8988T (cell line): ENCODE measurements around the gene SYDE2.
"Not testable (repeated sequence)": the region's sequence is repeated elsewhere in the genome, so short reads cannot be mapped to it uniquely, and the experiment has no call there.

Source experiments
- DNase-seq: peaks from one replicate; pipeline ENCODE4 v3.0.0; 2011

The SYDE2 gene, protein sequence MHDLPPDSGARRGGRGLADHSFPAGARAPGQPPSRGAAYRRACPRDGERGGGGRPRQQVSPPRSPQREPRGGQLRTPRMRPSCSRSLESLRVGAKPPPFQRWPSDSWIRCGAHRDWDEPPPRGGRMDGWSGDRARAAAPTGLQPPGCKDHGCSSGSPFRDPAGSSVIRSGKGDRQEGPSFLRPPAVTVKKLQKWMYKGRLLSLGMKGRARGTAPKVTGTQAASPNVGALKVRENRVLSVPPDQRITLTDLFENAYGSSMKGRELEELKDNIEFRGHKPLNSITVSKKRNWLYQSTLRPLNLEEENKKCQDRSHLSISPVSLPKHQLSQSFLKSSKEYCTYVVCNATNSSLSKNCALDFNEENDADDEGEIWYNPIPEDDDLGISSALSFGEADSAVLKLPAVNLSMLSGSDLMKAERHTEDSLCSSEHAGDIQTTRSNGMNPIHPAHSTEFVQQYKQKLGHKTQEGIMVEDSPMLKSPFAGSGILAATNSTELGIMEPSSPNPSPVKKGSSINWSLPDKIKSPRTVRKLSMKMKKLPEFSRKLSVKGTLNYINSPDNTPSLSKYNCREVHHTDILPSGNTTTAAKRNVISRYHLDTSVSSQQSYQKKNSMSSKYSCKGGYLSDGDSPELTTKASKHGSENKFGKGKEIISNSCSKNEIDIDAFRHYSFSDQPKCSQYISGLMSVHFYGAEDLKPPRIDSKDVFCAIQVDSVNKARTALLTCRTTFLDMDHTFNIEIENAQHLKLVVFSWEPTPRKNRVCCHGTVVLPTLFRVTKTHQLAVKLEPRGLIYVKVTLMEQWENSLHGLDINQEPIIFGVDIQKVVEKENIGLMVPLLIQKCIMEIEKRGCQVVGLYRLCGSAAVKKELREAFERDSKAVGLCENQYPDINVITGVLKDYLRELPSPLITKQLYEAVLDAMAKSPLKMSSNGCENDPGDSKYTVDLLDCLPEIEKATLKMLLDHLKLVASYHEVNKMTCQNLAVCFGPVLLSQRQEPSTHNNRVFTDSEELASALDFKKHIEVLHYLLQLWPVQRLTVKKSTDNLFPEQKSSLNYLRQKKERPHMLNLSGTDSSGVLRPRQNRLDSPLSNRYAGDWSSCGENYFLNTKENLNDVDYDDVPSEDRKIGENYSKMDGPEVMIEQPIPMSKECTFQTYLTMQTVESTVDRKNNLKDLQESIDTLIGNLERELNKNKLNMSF

DNA sequence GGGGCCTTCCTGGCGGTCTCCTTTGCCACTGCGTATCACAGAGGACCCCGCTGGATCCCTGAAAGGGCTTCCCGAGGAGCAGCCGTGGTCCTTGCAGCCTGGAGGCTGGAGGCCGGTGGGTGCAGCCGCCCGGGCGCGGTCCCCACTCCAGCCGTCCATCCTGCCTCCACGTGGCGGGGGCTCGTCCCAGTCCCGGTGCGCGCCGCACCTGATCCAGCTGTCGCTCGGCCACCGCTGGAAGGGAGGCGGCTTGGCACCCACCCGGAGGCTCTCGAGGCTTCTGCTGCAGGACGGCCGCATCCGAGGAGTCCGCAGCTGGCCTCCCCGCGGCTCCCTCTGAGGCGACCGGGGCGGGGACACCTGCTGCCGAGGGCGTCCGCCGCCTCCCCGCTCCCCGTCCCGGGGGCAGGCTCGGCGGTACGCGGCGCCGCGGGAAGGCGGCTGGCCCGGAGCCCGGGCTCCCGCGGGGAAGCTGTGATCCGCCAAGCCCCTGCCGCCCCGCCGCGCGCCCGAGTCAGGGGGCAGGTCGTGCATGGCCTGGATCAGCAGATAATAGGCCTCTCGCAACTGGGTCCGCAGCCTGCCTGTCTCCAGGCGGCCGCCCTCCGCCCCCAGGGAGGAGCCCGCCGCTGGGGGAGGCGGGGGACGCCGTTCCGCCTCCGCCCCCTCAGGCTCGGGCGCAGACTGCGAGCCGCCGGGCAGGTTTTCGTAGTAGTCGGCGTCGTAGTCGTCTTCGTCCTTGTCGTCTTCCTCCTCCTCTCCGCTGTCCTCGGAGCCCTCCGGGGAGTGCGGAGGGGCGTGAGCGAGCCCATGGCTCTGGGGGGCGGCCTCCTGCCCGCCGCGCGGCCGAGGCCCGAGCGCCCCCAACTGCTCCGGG is at the start of gene SYDE2:
Gene SYDE2 (minus strand): TSS at position 554 of the 877 bp plus-strand sequence. CDS start 20 bp downstream, at position 534.
- peak; percentile 68 for DNase-seq

DNA sequence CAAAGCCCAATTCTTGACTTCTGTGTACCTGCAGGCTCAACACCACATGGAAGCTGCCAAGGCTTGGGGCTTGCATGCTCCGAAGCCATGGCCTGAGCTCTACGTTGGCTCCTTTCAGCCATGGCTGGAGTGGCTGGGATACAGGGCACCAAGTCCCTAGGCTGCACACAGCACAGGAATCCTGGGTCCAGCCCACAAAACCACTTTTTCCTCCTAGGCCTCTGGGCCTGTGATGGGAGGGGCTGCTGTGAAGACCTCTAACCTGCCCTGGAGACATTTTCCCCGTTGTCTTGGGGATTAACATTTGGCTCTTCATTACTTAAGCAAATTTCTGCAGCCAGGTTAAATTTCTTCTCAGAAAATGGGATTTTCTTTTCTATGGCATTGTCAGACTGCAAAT is 48.2 kb upstream of the SYDE2 start:
- not testable (repeated sequence) for DNase-seq

DNA sequence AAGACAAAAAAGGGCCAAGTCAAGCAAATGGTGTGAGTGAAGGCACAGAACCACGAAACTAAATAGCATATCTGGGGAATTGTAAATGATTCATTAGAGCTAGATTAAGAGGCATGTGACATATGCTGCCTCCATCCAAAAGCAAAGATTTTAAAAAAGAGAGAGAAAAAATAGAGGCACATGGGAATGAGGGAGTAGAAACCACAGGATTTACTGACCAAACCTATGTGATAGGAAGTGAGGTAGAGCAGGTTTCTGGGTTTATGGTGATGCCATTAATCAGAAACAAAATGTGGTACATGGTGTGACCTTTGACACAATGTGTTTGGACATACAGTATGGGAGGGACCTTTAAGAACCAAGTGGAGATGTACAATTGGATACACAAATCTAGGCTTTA is 45.1 kb upstream of the SYDE2 start:
- DNase-seq = no peak

DNA sequence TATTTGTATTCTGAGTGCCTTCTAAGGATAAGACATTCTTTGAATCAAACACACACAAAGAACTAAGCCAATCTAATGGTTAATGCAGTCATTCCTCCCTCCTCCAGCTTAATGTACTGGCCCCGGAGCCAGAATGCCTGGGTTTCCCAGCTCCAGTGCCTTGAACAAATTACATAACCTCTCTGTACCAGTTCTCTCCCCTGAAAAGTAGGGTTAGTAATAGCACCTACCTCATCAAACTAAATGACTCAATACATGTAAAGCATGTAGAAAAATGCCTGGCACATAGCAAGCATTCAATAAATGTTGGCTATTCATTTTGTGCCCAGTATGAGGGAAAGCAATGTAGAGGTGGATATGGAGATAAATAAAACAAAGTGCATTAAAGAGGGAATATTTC is 44.6 kb upstream of the SYDE2 start:
- DNase-seq = no peak

DNA sequence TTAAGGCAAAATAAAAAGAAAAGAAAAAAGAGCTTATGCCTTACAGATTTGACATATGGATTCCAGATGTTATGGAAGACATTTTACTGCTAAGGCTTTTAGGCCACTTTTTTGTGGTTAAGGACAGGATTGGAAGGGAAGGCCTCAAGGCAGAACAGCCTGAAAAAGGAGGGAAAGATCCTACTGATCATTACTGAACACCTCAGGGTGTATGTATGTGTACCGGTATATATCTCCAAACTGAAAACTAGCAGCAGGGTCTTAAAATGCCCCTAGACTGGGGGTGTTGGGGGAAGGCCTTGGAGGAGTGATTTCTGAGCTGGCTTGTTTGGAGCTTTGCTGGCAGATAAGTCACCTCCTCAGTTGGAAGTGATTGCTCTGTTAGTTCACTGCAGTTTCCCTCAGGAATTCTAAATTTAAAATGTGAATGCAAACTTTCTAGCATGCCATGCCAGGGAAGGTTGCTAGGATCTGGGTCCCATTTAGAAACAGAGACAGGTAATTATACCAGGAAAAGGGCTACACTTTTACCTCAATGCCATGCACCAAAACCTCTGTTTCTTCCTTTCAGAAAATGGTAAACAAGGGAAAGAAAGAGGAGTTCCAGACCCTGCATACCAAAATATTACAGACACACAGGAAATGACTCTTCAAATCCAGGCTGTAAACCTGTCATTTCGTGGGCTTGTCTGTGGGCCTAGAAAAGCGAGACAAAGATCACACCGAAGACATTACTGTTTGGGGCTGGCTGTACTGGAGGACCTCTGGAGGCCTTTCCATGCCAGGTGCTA is 43.6 kb upstream of the SYDE2 start:
- no peak for DNase-seq

DNA sequence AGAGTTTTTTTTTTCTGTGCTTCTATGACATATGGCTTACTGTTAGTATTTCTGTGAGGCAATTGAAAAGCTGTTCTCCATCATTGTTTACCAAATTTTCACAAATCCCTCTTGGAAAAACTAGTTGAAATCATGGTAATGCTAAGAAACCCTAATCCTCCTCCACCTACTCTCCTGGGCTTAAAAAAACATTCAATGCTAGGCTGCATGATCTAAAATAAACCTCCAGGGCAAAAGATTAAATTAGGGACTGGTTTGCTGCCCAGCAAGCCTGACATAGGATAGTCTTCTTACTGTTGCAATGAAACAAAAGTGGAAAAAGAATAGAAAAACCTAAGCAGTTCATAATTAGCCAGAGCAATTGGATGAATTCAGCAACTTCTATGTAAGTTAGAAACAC is 42.6 kb upstream of the SYDE2 start:
- no peak for DNase-seq

DNA sequence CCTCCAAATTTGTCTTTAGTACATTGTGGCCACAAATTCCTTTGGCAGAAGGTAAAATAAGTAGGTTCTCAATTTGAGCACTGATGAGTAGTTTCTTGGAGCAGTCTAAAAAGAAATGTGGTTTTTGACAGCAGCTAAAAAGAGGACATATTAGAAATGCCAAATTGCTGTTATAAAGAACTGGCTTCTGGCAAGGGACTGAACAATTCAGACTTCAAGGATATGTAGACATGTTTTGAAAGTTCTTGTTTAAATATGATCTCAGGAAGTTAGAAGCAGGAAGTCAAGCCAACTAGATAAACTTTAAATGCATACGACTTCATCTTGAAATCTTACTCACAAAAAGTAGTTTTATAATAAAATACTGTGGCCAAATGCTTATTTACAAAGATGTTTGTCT is 39.8 kb upstream of the SYDE2 start:
- no peak for DNase-seq

DNA sequence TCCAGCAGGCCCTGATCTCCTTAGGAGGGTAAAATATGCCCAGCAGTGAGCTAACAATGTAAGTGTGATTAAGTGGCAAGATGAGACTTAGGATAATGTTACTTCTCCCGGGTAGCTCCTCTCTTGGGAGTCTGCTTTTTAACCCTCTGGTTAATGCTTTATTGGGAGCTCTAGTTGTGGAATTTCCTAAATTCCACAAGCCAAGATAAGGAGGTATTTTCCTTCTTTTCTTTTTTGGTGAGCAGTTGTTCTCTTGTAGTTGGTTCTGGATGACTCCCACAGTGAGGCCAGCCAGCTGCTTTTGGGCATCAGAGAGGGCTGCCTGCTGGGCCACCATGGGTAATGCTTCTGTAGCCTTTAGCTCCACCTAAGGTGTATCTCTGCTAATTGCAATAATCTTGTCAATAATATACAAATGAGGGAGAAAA is 39.4 kb upstream of the SYDE2 start:
- peak; percentile 11 for DNase-seq

DNA sequence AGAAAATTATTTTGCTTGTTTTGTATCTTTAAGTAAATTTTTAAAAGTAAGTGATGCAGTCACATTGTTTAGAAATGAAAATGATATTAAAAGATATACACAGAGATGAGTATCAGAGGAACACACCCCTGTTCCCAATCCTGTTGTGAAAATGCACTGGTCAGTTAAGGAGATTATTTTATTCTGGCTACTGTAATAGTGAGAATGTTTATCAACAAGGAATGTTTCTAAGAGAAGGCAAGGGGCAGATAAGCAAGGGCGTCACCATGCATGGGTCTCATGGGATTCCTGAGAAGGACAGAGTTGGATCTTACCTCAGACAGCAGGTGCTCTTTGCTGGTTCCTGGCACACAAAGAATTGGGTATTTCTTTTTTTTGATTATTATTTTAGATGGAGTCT is 36.8 kb upstream of the SYDE2 start:
- DNase-seq = no peak

DNA sequence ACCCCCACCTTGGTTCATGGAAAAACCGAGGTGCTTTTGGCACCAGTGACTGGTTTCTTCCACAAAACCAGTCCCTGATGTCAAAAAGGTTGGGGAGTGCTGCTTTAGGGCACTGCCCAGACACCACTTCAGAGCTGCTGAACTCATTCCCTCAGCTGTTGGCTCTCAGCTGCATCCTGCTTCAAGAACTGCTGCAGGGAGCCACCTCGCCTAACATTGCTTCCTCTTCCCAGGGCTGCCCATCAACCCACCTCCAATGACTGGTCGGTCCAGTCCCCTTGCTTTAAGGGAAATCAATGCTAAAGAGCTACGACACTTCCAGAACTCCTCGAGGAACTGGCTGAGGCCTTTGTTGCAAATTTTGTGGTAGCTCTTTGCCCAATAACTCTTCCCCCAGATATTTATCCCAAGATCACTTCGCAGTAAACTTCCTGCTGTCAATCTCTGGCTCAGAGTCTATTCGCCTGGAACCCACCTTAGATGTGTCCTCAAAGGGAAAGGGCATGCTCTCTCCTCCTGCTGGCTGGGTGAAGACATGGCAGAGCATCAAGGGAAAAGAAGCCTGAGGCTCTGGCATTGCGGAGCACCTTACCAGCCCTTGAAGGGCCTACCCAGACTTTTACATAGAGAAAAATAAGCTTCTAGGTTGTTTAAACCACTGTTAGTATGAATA is 29.6 kb upstream of the SYDE2 start:
- peak; percentile 10 for DNase-seq

DNA sequence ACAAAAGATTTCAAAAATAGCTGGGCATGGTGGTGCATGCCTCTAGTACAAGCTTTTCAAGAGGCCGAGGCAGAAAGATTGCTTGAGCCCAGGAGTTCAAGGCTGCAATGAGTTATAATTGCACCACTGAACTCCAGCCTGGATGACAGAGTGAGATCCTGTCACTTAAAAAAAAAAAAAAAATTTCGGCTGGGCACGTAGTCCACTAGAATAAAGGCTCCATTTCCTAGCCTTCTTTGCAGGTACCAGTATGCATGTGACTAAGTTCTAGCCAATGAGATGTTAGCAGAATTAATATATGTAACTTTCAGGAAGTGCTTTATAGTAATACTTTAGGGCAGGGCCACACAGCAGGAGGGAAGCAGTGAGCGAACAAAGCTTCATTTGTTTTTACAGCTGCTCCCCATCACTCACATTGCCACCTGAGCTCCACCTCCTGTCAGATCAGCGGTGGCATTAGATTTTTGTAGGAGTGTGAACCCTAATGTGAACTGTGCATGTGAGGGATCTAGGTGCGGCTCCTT is 28.8 kb upstream of the SYDE2 start:
- DNase-seq = no peak

DNA sequence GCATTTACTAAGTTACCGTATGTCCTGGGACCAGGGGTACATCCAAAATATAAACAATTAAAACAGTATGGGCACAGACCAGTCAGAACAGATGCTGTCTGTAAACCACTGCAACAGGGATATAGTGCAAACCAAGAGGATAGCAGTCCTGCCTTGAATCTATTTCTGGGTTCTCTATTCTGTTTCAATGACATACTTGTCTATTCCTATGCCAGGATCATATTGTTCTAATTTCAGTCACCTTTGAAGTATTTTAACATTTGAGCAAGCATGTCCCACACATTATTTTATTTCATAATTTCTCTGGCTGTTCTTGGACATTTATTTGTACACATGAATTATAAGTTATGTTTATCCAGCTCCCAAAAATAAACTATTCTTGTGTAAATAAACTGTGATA is 28.2 kb upstream of the SYDE2 start:
- no peak for DNase-seq

DNA sequence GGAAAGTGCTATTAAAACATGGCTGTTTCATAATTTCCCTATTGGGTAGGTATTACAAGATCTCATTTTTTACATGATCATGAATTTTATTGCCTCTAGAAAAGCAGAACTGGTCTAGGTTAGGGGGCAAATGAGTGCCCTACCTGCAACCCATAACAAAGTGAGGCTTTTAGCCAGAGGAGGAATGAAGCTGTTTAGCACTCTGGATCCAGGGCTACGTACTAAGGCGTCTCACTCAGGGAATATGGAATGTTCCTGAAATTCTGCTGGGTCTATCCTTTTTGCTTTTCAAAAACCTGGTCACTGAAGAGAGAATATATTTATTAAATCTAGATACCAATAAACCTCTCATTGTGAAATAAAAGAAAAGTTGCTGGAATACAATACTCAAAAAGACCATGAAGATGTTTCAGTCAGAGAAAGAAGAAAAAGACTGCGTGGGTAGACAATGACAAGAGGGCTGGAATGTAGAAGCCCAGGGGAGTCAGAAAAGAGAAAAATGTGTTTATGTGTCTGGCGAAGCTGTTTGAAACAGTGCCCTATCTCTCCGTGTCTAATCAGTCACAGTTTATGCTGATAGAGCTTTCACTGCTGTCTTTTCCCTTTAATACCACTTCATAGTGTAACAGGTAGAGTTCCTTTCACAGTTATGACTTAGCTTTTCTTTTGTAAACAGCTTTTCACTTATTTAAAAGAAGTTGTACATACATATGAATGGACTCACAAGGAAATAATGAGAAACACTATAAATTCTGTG is 25.0 kb upstream of the SYDE2 start:
- no peak for DNase-seq

DNA sequence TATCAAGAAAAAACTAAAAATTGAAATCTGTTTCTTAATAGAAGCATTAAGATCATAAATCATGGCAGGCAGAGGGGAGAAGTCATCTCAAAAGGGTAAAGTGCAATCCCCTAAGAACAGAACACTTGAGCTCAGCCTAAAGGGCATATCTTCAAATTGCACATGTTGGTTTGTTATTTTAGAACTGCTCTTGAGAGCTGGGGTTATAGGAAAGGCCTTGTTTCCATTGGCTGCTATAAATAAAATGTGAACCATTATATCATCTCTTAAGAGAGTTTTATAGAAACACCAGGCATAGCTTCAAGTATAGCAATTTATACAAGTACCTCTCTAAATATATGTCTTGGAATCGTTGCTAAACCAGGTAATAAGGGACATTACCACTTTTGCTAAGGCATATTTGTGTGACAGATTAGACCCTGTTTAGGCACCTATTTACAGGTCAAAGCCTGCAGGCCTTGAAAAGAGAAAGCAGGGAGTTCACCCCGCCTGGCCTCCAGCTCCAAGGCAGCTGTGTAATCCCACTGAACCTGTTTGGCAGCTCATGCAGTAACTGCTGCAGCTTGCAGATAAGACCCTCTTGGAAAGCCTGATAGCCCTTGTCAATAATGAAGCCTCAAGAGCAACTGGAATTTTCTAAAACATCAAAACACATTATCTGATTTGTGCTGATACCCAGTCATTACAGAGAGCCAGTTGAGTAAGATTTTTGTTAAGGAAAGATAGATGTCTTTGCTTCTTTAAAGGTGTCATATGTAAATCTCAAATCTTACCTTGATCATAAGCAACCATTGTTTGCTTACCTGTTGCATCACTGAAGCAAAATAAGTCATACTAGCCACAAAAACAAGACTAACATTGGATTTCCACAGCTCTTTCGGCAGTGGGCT is 24.2 kb upstream of the SYDE2 start:
- DNase-seq = no peak

DNA sequence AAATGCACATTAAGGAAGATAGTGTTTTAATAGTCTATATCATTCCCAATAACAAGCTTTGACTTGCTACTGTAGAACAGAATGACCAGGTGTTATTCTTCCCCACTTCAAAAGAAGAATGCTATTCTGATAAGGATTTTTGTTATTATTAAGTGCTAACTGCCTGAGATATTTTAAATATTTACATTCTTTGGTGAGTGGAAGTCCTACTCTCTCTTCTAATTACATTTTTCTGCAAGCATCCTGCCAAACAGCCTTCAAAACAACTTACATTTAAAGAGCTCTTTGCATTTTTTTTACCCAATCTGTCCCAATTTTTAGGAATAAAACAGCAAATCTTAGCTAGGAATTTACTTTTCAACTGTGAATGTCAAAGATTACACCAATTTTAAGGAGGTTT is 23.5 kb upstream of the SYDE2 start:
- no peak for DNase-seq

DNA sequence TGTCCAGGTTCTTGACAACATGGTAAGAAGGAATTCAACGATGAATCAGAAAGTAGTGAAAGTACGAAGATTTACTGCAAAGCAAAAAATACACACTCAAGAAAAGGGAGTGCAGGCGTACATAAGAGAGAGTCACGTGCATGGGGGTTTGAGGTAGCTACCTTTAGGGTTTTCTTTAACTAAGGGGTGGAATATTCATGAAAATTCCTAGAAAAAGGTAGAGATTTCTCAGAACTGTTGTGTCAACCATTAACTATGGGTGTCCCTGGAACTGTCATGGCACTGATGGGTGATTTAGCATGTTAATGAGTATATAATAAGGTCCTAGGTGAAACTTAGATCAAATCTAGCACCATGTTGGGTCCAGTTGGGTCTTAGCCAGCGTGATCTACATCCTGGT is 22.5 kb upstream of the SYDE2 start:
- no peak for DNase-seq

DNA sequence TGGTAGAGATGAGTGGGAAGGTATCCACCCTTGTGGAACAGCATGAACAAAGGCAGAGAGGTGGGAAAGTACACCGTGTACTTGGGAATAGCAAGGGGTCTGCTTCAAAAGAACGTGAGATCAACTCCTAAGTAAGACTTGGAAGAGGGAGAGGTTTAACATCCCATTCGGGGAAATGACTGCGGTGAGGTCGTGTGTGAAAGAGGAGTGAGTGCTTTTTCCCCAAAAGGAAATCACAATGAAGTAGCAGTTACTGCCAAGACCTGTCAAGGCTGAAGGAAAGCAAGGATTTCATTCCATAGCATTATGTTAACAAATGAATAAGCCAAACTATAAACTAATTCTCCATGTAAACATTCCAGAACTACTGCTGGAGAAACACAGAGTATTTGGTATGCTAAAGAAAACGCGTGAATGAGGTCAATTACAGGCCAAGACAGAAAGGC is 20.0 kb upstream of the SYDE2 start:
- no peak for DNase-seq

DNA sequence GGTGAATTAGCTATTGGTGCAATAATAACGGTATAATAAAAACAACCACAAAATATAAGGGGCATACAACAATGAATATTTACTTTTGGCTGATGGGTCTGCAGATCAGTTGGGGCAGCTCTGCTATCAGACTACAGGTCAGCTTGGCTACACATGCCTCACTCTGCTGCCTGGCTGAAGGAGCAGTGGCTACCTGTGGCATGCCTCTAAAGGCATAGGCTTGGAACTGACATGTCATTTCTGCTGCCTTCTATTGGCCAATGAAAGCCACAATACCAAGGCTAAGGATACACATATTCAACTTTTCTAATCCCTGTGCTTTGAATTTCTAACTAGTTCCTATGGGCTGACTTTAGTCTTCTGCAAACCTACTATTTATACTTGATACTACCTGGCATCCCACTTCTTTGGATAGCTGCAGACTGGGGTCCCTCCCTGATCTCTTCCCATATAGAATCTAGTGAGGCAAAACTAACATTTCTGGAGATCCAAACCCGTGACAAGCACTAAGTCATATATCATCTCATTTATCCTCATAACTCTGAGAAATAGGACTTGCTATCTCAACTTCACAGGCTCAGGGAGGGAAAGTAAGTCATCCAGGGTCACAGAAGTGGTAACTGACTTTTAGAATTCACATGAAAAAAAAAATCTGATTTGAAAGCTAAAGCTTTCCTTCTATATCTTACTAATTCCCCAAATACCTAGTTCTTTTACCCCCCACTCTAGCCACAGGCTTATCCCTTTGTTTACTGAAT is 19.2 kb upstream of the SYDE2 start:
- no peak for DNase-seq
